ENCODE measurements around the gene TSPAN5.

DNA sequence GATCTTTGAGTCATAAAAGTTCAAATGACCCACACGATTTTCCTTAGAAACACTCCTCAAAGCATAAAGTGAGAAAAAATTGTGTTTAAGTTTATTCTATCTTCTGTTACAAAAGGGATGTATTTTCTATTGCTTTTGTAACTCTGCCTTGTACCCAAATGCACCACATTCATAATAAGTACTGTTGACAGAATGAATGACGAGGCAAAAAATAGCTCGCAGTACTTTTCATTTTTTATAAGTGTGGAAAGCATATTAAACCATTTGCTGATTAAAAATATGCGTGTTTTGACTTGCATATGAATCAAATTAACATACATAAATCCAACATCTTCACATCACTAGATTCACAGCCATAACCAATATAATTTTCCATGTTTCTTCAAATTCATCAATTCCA, 11.2 kb upstream of the TSPAN5 start:
- TF ChIP-seq ESRRG (CRISPR knock-in tag; IDR thresholded peaks at IDR 0.05): no peak
- no peak for TF ChIP-seq ZNF8 (CRISPR knock-in tag; IDR thresholded peaks at IDR 0.05)
- no peak for TF ChIP-seq PPARA (CRISPR knock-in tag; IDR thresholded peaks at IDR 0.05; ENCODE audit: borderline replicate concordance)
- TF ChIP-seq, protein P1, sequence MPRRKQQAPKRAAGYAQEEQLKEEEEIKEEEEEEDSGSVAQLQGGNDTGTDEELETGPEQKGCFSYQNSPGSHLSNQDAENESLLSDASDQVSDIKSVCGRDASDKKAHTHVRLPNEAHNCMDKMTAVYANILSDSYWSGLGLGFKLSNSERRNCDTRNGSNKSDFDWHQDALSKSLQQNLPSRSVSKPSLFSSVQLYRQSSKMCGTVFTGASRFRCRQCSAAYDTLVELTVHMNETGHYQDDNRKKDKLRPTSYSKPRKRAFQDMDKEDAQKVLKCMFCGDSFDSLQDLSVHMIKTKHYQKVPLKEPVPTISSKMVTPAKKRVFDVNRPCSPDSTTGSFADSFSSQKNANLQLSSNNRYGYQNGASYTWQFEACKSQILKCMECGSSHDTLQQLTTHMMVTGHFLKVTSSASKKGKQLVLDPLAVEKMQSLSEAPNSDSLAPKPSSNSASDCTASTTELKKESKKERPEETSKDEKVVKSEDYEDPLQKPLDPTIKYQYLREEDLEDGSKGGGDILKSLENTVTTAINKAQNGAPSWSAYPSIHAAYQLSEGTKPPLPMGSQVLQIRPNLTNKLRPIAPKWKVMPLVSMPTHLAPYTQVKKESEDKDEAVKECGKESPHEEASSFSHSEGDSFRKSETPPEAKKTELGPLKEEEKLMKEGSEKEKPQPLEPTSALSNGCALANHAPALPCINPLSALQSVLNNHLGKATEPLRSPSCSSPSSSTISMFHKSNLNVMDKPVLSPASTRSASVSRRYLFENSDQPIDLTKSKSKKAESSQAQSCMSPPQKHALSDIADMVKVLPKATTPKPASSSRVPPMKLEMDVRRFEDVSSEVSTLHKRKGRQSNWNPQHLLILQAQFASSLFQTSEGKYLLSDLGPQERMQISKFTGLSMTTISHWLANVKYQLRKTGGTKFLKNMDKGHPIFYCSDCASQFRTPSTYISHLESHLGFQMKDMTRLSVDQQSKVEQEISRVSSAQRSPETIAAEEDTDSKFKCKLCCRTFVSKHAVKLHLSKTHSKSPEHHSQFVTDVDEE (CRISPR knock-in tag; IDR thresholded peaks at IDR 0.05): no peak
- no peak for TF ChIP-seq TCF4 (CRISPR knock-in tag; IDR thresholded peaks at IDR 0.05; ENCODE audit: borderline replicate concordance)
- TF ChIP-seq RARB (CRISPR knock-in tag; IDR thresholded peaks at IDR 0.05): no peak
- TF ChIP-seq, protein P2, sequence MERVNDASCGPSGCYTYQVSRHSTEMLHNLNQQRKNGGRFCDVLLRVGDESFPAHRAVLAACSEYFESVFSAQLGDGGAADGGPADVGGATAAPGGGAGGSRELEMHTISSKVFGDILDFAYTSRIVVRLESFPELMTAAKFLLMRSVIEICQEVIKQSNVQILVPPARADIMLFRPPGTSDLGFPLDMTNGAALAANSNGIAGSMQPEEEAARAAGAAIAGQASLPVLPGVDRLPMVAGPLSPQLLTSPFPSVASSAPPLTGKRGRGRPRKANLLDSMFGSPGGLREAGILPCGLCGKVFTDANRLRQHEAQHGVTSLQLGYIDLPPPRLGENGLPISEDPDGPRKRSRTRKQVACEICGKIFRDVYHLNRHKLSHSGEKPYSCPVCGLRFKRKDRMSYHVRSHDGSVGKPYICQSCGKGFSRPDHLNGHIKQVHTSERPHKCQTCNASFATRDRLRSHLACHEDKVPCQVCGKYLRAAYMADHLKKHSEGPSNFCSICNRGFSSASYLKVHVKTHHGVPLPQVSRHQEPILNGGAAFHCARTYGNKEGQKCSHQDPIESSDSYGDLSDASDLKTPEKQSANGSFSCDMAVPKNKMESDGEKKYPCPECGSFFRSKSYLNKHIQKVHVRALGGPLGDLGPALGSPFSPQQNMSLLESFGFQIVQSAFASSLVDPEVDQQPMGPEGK (CRISPR knock-in tag; IDR thresholded peaks at IDR 0.05; ENCODE audit: borderline replicate concordance): no peak
- no peak for TF ChIP-seq TOX (CRISPR knock-in tag; IDR thresholded peaks at IDR 0.05; ENCODE audit: borderline replicate concordance)
- no peak for TF ChIP-seq OSR1 (CRISPR knock-in tag; IDR thresholded peaks at IDR 0.05)
- TF ChIP-seq, protein P3, sequence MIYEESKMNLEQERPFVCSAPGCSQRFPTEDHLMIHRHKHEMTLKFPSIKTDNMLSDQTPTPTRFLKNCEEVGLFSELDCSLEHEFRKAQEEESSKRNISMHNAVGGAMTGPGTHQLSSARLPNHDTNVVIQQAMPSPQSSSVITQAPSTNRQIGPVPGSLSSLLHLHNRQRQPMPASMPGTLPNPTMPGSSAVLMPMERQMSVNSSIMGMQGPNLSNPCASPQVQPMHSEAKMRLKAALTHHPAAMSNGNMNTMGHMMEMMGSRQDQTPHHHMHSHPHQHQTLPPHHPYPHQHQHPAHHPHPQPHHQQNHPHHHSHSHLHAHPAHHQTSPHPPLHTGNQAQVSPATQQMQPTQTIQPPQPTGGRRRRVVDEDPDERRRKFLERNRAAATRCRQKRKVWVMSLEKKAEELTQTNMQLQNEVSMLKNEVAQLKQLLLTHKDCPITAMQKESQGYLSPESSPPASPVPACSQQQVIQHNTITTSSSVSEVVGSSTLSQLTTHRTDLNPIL (CRISPR knock-in tag; IDR thresholded peaks at IDR 0.05; ENCODE audit: low read depth): no peak
- no peak for TF ChIP-seq ZNF565 (CRISPR knock-in tag; conservative IDR thresholded peaks at IDR 0.05; ENCODE audit: low read depth)
- no peak for TF ChIP-seq ARNTL (CRISPR knock-in tag; IDR thresholded peaks at IDR 0.05; ENCODE audit: borderline replicate concordance, low read depth)

Measured in SK-N-SH treated with all-trans-retinoic acid at 6 μM for 48 hours (cell line).